GM19238 (cell line): Measurements from ENCODE around the gene KANSL1L.

Experiments used
- DNase-seq: peaks from one replicate; pipeline ENCODE4 v3.0.0; 2011; ENCODE audit warnings: low spot score; ENCODE audit not compliant: insufficient read length

The KANSL1L gene

DNA sequence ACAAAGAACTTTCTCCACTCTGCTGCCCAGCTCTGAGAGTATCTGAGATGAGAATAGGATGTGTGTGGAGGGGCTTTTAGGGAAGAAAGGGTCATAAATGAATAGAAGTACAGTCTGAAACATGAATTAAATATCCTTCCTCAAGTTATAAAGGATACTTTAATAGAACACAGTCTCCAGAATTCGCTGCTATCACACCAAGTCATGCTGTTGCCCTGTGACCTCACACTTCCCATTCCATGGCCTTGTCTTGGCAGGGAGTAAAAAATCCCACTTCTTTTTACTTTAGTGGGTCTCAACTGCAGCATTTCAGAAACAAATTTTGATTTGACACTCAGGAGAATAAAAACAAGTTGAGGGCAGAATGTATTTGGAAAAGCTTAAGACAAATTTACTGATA is 172.6 kb downstream of the KANSL1L start:
- DNase-seq = no peak

DNA sequence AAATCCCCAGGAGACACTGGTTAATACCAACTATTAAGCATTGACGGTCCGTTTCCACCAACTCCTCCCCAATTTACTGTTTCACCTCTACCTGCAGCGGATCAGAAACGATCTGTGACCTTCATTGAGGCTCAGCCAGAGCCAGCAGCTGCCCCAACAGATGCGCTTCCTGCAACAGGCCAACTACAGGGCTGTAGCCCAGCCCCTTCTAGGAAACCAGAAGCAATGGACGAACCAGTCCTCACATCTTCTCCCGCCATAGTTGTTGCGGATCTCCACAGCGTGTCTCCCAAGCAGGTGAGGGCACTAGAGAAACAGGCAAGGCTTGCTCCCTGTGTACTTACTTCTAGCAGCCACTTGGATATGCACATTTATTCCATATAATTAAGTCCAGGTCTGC is 177.2 kb downstream of the KANSL1L start:
- no peak for DNase-seq

DNA sequence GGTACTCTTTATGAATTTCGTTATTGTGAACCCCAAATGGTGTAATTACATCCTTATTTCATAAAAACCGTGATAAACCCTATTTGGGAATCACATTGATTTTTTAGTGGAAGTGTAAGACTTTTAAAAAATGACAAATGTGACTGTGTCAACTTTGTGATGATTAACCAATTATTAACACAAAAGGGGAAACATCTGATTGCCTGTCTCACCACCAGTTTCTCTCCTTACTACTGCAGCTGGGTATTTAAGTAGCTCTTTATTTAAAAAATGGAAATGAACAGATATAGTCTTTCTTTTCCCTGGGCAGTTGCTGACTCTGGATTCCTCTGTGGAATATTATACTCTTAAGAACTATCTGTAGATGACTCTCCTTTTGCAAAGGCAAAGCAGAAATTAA is 180.4 kb downstream of the KANSL1L start:
- no peak for DNase-seq

DNA sequence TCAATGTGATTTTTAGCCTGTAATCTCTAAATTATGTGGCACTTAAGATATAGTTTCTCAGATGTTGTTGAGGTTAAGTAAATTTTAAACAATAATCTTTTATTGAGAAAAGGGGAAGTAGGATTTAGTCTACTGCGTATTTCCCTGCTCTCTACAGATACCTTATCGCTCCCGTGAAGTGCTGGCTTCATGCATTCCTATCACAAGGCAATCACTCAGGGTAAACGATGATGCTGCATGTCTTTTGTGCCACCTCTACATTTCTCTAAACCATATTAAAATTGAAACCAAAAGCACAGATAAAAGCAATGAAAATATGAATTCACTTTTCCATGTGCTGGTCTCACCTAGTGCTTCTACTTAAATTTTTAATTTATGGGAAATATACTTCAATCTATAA is 183.2 kb downstream of the KANSL1L start:
- DNase-seq = no peak

DNA sequence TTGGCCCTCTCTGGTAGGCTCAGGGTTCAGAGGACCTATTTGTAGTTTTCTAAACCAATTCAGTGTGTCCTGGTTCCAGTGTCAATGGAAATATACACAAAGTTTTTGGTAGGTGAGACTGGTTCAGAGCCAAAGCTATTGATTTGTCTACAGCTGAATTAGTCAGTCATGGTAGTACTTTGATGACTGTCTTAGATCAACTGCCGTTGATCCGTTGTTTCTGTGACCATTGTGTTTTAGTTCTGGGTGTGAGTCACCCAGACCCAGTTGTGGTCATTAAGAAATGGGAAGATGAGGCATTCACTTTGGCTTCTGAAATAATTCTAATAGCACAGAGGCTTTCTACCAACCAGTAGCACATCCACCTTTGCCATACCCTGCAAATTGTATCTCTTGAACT is 184.8 kb downstream of the KANSL1L start:
- no peak for DNase-seq

DNA sequence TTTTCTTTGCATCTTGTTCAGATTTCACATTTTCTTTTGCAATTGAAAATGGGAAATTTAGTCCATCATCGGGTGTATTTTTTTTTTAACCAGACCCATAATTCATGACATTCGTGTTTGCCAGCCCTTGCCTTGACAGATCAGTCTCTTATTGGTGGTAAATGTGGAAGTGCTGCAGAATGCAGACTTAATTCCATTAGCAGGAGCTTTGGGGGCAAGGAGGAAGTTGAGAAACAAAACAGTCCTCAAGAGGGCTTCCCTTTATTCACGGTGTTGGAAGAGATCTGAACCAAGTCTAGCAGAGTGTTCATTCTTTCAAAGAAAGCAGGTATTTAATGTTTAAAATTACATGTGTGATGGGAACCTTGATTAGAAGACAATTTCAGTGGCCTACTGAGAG is 185.3 kb downstream of the KANSL1L start:
- DNase-seq = no peak

DNA sequence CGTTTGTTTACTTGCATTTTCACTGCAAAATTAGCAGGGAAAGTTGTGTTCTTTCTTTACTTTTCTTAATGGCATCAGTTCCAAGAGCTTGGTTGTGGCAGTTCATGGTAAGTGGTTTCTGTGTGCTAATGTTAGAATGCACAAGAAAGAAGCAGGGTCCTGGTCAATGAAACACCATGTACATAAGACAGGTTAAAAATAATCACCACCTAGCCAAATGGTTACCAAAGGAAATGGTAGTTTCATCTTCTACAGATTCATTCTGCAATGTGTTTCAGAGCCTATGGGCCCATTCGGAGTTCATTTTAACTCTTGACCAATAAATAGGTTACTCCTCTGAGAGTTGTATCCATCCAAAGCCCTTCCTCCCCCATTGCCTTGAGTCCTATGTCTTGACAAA is 186.9 kb downstream of the KANSL1L start:
- DNase-seq = no peak

DNA sequence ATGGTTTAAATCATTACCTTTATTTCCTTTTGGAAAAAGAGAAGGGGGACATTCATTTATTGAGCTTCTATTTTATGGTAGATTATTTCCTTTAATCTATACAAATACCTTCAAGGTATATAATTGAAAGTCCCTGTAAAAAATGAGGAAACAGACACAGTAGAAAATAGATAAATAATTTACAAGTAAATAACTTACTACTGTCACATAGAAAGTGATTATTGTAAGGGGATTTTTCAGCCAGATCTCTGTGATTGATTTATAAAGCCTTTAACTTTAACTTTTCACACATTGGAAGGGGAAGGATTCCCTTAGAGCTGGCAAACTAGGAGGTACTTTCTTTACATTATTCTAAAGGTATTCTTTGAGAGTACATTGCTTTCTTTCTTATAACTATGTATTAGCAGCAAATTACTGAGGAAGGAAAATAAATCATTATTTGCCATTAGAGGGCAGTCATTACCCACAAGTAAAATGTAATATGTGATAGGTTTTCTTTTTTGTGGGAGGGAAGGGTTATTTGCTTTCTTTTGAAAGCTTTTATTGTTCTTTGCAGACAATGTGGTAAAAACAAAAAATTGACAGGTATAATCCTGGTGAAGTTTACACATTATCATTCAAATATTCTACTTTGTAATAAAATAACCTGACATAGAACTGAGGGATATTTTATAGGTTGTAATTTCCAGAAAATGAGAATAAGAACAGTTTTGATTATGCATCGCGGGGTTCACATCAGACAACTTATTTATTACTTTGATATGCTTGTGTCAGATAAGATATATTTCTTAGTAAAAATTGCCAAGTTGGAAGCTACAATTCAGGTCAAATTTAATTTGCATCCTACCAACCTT is 193.6 kb downstream of the KANSL1L start:
- DNase-seq = no peak

DNA sequence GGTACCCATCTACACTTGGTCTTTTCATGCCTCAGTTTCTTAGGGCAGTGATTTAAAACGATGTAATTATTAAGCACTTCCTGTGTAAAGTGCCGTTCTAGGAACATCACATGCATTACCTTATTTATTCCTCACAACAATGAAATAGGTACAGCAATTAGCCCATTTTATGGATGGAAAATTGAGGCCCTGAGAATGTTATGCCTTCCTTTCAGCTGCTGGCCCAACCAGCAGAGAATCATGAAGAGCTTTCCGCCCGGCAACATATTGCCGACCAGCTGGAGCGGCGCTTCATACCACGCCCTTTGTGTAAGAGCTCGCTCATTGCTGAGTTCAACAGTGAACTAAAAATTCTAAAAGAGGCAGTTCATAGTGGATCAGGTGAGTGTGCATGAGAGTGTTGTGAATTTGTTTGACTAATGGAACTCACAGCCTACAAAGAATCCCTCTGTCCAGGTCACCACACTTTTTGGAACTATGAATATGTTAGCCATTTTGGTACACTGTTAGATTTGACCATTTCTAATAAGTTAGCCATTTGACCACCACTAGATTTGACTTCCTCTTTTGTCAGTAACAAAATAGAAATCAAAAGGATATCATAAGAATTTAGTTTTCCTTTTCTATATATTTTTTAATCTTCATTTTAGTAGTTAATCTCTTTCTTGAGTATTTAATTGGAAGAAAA is 194.4 kb downstream of the KANSL1L start:
- DNase-seq = no peak

DNA sequence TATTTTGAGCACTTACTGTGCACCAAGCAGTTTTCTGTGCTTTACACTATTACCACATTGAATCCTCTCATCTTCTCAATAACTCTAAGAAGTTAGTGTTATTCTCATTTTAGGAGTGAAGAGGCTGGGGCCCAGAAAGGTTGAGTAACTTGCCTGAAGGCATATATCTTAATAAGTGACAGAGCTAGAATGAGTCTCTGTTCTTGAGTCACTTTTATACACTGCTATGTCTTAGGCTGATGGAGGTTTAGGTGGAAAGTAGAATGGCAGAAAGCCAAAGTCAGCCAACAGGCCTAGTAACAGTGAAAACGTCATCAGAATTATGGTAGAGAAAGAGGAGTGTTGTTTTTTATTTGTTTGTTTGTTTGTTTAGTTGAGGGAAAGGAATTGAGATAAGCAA is 196.6 kb downstream of the KANSL1L start:
- no peak for DNase-seq

DNA sequence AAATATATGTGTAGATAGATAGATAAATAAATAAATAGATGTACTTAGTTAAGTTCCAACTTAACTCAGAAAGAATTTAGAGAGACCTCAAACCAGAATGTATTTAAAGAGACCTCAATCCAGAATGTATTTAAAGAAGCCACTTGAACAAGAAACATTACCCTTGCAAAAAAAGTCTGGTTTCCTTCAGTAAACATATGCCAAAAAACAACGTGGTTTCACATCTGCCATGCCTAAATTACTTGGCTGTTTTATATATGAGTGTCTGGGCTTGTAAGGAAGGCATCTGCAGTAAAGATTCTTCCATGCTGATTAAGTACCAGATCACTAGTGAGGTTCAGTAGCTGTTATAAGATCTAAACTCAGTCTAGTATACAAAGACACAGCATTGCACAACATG is 197.9 kb downstream of the KANSL1L start:
- DNase-seq = no peak
